K562 (cell line): ENCODE measurements around the gene SULT2B1. TPM values are rescaled to one million over a fixed set of nuclear protein-coding genes. Genes with fewer than 3 reads are reported as not detected.
A peak's percentile ranks its signal among the peaks of the same experiment; 100 is the strongest.

Experiments
- ATF6 ChIP-seq: sonication (generic); formaldehyde crosslinking; IDR thresholded peaks from 2 replicates; pipeline ENCODE4 v1.4.0; 2020; ENCODE audit warnings: mild to moderate bottlenecking, missing genetic modification reagents
- CUX1 ChIP-seq: fragments of 200-800 bp; sonication (Bioruptor generic); IDR thresholded peaks from 2 replicates; pipeline ENCODE4 v1.6.1; 2016; ENCODE audit warnings: missing genetic modification characterization, missing compliant biosample characterization
- ELF2 ChIP-seq: fragments of 250-450 bp; sonication (Bioruptor Pico); IDR thresholded peaks from 2 replicates; pipeline ENCODE4 v1.5.0; 2021; ENCODE audit warnings: mild to moderate bottlenecking
- KDM5B ChIP-seq: fragments of 200-600 bp; sonication (generic); IDR thresholded peaks from 2 replicates; pipeline ENCODE4 v1.6.1; 2012; ENCODE audit warnings: low read depth, mild to moderate bottlenecking, moderate library complexity, low read length, control low read depth, inconsistent platforms; ENCODE audit not compliant: insufficient replicate concordance
- MAFF ChIP-seq: IDR thresholded peaks from 2 replicates; pipeline ENCODE4 v1.6.1; 2012; ENCODE audit warnings: low read length, improper control_type of control experiment
- MEF2D ChIP-seq: conservative IDR thresholded peaks from 2 replicates; pipeline ENCODE4 v1.6.1; 2016; ENCODE audit warnings: low read depth, missing genetic modification characterization, missing compliant biosample characterization
- NBN ChIP-seq: fragments of 450-650 bp; IDR thresholded peaks from 2 replicates; pipeline ENCODE4 v1.6.1; 2016; ENCODE audit warnings: low read depth, mild to moderate bottlenecking
- PURB ChIP-seq: sonication (generic); formaldehyde crosslinking; IDR thresholded peaks from 2 replicates; pipeline ENCODE4 v1.9.0; 2021; ENCODE audit warnings: low read depth, mild to moderate bottlenecking, missing genetic modification reagents
- ZNF175 ChIP-seq: fragments of 200-800 bp; sonication (Bioruptor generic); IDR thresholded peaks from 2 replicates; pipeline ENCODE4 v1.6.1; 2016; ENCODE audit warnings: low read depth, mild to moderate bottlenecking, missing genetic modification characterization, missing compliant biosample characterization
- ZNF57 ChIP-seq: fragments of 450-650 bp; formaldehyde crosslinking; IDR thresholded peaks from 2 replicates; pipeline ENCODE4 v1.4.0; 2020; ENCODE audit warnings: mild to moderate bottlenecking, moderate library complexity
- ZNF592 ChIP-seq: fragments of 450-650 bp; IDR thresholded peaks from 2 replicates; pipeline ENCODE4 v1.6.1; 2017; ENCODE audit warnings: antibody characterized with exemption, mild to moderate bottlenecking
- ZNF644 ChIP-seq: fragments of 200-800 bp; sonication (Bioruptor generic); IDR thresholded peaks from 2 replicates; pipeline ENCODE4 v1.6.1; 2016; ENCODE audit warnings: low read depth, missing genetic modification characterization, missing compliant biosample characterization
- polyA plus RNA-seq, 8 experiments: library from polyadenylated mRNA; depleted of rRNA in 4 of 8; stranded (reverse) in 5 of 8; unstranded in 3 of 8; fragments of >200 nt; fragmentation: Nextera tagmentation in 2 of 8; fragmentation: Illumina TruSeq in 1 of 8; extraction: Ambion mirVana in 2 of 8; extraction: Trizol in 1 of 8; gene quantifications; 2 replicates each; pipeline versions ENCODE4 v1.2.1 to v1.2.3, GENCODE V29; 2011 to 2014; ENCODE audit warnings: inconsistent platforms in 1 of 8, missing spikeins in 1 of 8
- total RNA-seq, 7 experiments: library from RNA; depleted of rRNA in 6 of 7; stranded (reverse); fragments of >200 nt in 6 of 7; fragmentation: Illumina TruSeq in 2 of 7; extraction: Trizol in 2 of 7; gene quantifications; 2 replicates each; pipeline versions ENCODE4 v1.2.1 to v1.2.3, GENCODE V29; 2011 to 2021; ENCODE audit warnings: low replicate concordance in 1 of 7

Gene SULT2B1
- total and polyA plus RNA-seq, 9 of the 15 experiments (the other 6 are each of a cell fraction or from before 2014, with no cell fraction given): 0.09 to 0.62 (median 0.22) TPM; not detected in 2

GRCh38 chr19:48632692-48633147, 80.7 kb downstream of the SULT2B1 start (continued):
- TF ChIP-seq ZNF644 (tag) (no peak), ATF6 (CRISPR knock-in tag) (no peak), NBN (0 out of 2 replicates have a peak, but pooled peaks have one; percentile 15), PURB (CRISPR knock-in tag) (no peak), MEF2D (tag) (no peak), KDM5B (peak; percentile 2), CUX1 (no peak), ELF2 (no peak), ZNF57 (CRISPR knock-in tag) (no peak), MAFF (peak; percentile 77), ZNF592 (no peak), ZNF175 (no peak)
